Uterus (tissue), 2 donors: Measurements from ENCODE around the gene PLRG1.

Source experiments
- POLR2A ChIP-seq, 2 donors: fragments of 450-650 bp; IDR thresholded peaks; one replicate each; pipeline ENCODE4 v1.6.1; 2016; ENCODE audit warnings: antibody characterized with exemption in 2 of 2, mild to moderate bottlenecking in 1 of 2, moderate library complexity in 1 of 2
- TF ChIP-seq, protein P1 (sequence below), 4 experiments: fragments of 200-600 bp in 2 of 4; fragments of 450-650 bp in 2 of 4; sonication (generic) in 2 of 4; IDR thresholded peaks; one replicate each; pipeline ENCODE4 v1.5.1; 2016 to 2019; ENCODE audit warnings: antibody characterized with exemption in 4 of 4, mild to moderate bottlenecking in 2 of 4, moderate library complexity in 1 of 4

DNA sequence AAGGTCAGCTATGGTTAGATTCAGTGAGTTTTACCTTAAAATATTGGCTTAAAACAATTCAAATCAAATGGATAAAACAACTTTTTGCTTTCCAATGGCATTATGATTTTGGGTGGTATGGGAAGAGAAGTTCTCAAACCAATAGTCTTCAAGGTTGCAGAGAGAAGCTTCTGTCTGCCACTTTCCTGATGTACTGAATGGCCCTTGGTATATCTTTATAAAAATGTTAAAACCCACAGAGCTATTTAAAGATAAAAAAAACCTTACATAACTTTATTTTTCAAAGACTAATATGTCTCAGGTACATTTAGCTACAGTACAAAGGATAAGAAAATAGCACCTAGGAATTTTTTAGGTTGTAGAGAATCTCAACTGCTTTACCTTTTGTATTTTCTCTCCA, 33.5 kb upstream of the PLRG1 start:
- TF ChIP-seq, protein P1, sequence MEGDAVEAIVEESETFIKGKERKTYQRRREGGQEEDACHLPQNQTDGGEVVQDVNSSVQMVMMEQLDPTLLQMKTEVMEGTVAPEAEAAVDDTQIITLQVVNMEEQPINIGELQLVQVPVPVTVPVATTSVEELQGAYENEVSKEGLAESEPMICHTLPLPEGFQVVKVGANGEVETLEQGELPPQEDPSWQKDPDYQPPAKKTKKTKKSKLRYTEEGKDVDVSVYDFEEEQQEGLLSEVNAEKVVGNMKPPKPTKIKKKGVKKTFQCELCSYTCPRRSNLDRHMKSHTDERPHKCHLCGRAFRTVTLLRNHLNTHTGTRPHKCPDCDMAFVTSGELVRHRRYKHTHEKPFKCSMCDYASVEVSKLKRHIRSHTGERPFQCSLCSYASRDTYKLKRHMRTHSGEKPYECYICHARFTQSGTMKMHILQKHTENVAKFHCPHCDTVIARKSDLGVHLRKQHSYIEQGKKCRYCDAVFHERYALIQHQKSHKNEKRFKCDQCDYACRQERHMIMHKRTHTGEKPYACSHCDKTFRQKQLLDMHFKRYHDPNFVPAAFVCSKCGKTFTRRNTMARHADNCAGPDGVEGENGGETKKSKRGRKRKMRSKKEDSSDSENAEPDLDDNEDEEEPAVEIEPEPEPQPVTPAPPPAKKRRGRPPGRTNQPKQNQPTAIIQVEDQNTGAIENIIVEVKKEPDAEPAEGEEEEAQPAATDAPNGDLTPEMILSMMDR (IDR thresholded peaks at IDR 0.05), result no peak
- TF ChIP-seq POLR2A (IDR thresholded peaks at IDR 0.05), result no peak
